HEK293 (cell line): ENCODE data around the gene SH3BGRL.

ENCODE experiments used
- CTCF ChIA-PET: fragments of 350-600 bp; formaldehyde crosslinking; extraction: SDS; loops from one replicate; lab custom pipeline; 2021; ENCODE audit warnings: antibody characterized with exemption; lab: Yijun Ruan, JAX
- POLR2A ChIA-PET: fragments of 300-600 bp; formaldehyde crosslinking; extraction: SDS; loops from one replicate; lab custom pipeline; 2020; ENCODE audit warnings: antibody characterized with exemption, inconsistent platforms; lab: Yijun Ruan, JAX
- H3K27ac ChIP-seq: fragments of 200-500 bp; sonication (Bioruptor generic); 2 replicates; pipeline ENCODE4 v1.5.1; 2014; ENCODE audit warnings: low read depth, low read length, control low read depth, inconsistent platforms; ENCODE audit errors: extremely low read depth
- H3K36me3 ChIP-seq, 2 experiments: fragments of 200-500 bp in 1 of 2; sonication (Bioruptor generic) in 1 of 2; 1 replicate in 1 of 2; 2 replicates in 1 of 2; pipeline ENCODE4 v1.5.1; 2014 to 2017; ENCODE audit warnings: inconsistent platforms in 2 of 2, low read length in 2 of 2; ENCODE audit not compliant: control insufficient read depth in 2 of 2, insufficient read depth in 1 of 2
- H3K4me1 ChIP-seq: fragments of 200-500 bp; sonication (Bioruptor generic); 2 replicates; pipeline ENCODE4 v1.5.1; 2014; ENCODE audit warnings: mild to moderate bottlenecking, low read length, inconsistent platforms; ENCODE audit not compliant: control insufficient read depth, insufficient read depth
- H3K4me3 ChIP-seq: 2 replicates; pipeline ENCODE4 v1.5.1; 2011; ENCODE audit warnings: low read depth, mild to moderate bottlenecking, control low read depth, low read length, moderate library complexity
- H3K9me3 ChIP-seq: fragments of 200-500 bp; sonication (Bioruptor generic); 2 replicates; pipeline ENCODE4 v1.5.1; 2014; ENCODE audit warnings: low read depth, low read length, inconsistent platforms; ENCODE audit not compliant: control insufficient read depth, insufficient read depth
- AEBP2 ChIP-seq: fragments of 450-650 bp; formaldehyde crosslinking; IDR thresholded peaks from 2 replicates; pipeline ENCODE4 v1.5.1; 2016; ENCODE audit warnings: missing biosample characterization, missing genetic modification characterization, borderline replicate concordance
- EGR2 ChIP-seq: fragments of 450-650 bp; formaldehyde crosslinking; IDR thresholded peaks from 2 replicates; pipeline ENCODE4 v1.5.1; 2016; ENCODE audit warnings: low read depth, missing biosample characterization, missing genetic modification characterization
- GLI4 ChIP-seq: fragments of 450-650 bp; formaldehyde crosslinking; IDR thresholded peaks from 2 replicates; pipeline ENCODE4 v1.5.1; 2016; ENCODE audit warnings: missing biosample characterization, missing genetic modification characterization
- REST ChIP-seq: fragments of 450-650 bp; formaldehyde crosslinking; IDR thresholded peaks from 2 replicates; pipeline ENCODE4 v1.5.1; 2016; ENCODE audit warnings: missing biosample characterization, missing genetic modification characterization
- SCRT2 ChIP-seq: fragments of 450-650 bp; formaldehyde crosslinking; IDR thresholded peaks from 2 replicates; pipeline ENCODE4 v1.5.1; 2016; ENCODE audit warnings: missing biosample characterization, missing genetic modification characterization
- SP3 ChIP-seq: fragments of 450-650 bp; formaldehyde crosslinking; IDR thresholded peaks from 2 replicates; pipeline ENCODE4 v1.5.1; 2016; ENCODE audit warnings: missing biosample characterization, missing genetic modification characterization
- TCF7L2 ChIP-seq: IDR thresholded peaks from 2 replicates; pipeline ENCODE4 v1.6.1; 2011; ENCODE audit warnings: low read depth, mild to moderate bottlenecking, inconsistent platforms, low read length, moderate library complexity, borderline replicate concordance
- ZIC2 ChIP-seq: fragments of 450-650 bp; formaldehyde crosslinking; IDR thresholded peaks from 2 replicates; pipeline ENCODE4 v1.5.1; 2016; ENCODE audit warnings: missing biosample characterization, missing genetic modification characterization
- ZNF112 ChIP-seq: fragments of 450-650 bp; formaldehyde crosslinking; IDR thresholded peaks from 2 replicates; pipeline ENCODE4 v1.5.0; 2017; ENCODE audit warnings: missing biosample characterization, missing genetic modification characterization
- ZNF169 ChIP-seq: fragments of 450-650 bp; formaldehyde crosslinking; IDR thresholded peaks from 2 replicates; pipeline ENCODE4 v1.5.1; 2016; ENCODE audit warnings: missing biosample characterization, missing genetic modification characterization
- ZNF202 ChIP-seq: fragments of 450-650 bp; formaldehyde crosslinking; IDR thresholded peaks from 2 replicates; pipeline ENCODE4 v1.5.1; 2016; ENCODE audit warnings: missing biosample characterization, missing genetic modification characterization, borderline replicate concordance
- ZNF324 ChIP-seq: fragments of 450-650 bp; formaldehyde crosslinking; IDR thresholded peaks from 2 replicates; pipeline ENCODE4 v1.5.1; 2016; ENCODE audit warnings: missing biosample characterization, missing genetic modification characterization
- ZNF391 ChIP-seq: fragments of 450-650 bp; formaldehyde crosslinking; IDR thresholded peaks from 2 replicates; pipeline ENCODE4 v1.5.1; 2016; ENCODE audit warnings: low read depth, missing biosample characterization, missing genetic modification characterization, borderline replicate concordance
- ZNF404 ChIP-seq: fragments of 450-650 bp; formaldehyde crosslinking; IDR thresholded peaks from 2 replicates; pipeline ENCODE4 v1.5.1; 2017; ENCODE audit warnings: missing biosample characterization, missing genetic modification characterization
- ZNF426 ChIP-seq: fragments of 450-650 bp; formaldehyde crosslinking; IDR thresholded peaks from 2 replicates; pipeline ENCODE4 v1.5.1; 2017; ENCODE audit warnings: missing biosample characterization, missing genetic modification characterization, mild to moderate bottlenecking, inconsistent platforms, moderate library complexity
- ZNF510 ChIP-seq: fragments of 450-650 bp; formaldehyde crosslinking; IDR thresholded peaks from 2 replicates; pipeline ENCODE4 v1.5.1; 2018; ENCODE audit warnings: mild to moderate bottlenecking, missing genetic modification characterization, missing biosample characterization; ENCODE audit not compliant: insufficient replicate concordance
- ZNF529 ChIP-seq: fragments of 450-650 bp; formaldehyde crosslinking; IDR thresholded peaks from 2 replicates; pipeline ENCODE4 v1.5.1; 2017; ENCODE audit warnings: missing genetic modification characterization, missing biosample characterization; ENCODE audit not compliant: insufficient replicate concordance
- ZNF548 ChIP-seq: fragments of 450-650 bp; formaldehyde crosslinking; IDR thresholded peaks from 2 replicates; pipeline ENCODE4 v1.5.1; 2016; ENCODE audit warnings: missing biosample characterization, missing genetic modification characterization
- ZNF785 ChIP-seq: fragments of 450-650 bp; formaldehyde crosslinking; IDR thresholded peaks from 2 replicates; pipeline ENCODE4 v1.5.1; 2016; ENCODE audit warnings: missing biosample characterization, missing genetic modification characterization
- ZNF792 ChIP-seq: fragments of 450-650 bp; formaldehyde crosslinking; IDR thresholded peaks from 2 replicates; pipeline ENCODE4 v1.5.1; 2016; ENCODE audit warnings: missing biosample characterization, missing genetic modification characterization
- TF ChIP-seq, protein P1 (sequence below): IDR thresholded peaks from 2 replicates; pipeline ENCODE4 v1.6.1; 2011; ENCODE audit warnings: mild to moderate bottlenecking, low read depth, low read length, borderline replicate concordance
- TF ChIP-seq, protein P2 (sequence below): fragments of 450-650 bp; formaldehyde crosslinking; IDR thresholded peaks from 2 replicates; pipeline ENCODE4 v1.5.1; 2016; ENCODE audit warnings: missing biosample characterization, missing genetic modification characterization, borderline replicate concordance
- TF ChIP-seq, protein P3 (sequence below): fragments of 450-650 bp; formaldehyde crosslinking; IDR thresholded peaks from 2 replicates; pipeline ENCODE4 v1.5.1; 2017; ENCODE audit warnings: missing biosample characterization, missing genetic modification characterization

Gene SH3BGRL

DNA sequence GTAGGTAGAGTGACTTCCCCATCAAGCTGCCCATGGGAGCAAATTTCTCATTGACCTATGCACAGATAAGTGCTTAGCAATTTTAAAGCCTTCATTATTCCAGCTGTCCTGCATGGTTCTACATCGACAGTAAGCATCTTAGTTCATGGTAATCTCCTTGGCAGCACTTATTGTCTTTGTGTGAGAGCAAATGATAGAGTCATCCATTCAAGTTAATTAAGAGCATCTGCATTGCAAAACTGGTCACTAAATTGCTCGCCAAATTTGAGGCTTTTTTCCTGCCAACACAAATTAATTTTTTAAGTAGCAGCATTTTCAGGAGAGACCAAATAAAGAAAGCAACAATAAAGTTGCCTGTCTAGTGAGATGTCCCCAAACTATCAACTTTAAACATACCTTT lies 76.7 kb downstream of the SH3BGRL start:
- TF ChIP-seq ZNF391 (tag by site-specific recombination), result no peak
- TF ChIP-seq ZNF404 (tag by site-specific recombination), result no peak
- TF ChIP-seq ZNF529, result no peak
- TF ChIP-seq ZNF785 (tag by site-specific recombination), result no peak
- no peak for TF ChIP-seq EGR2 (tag by site-specific recombination)
- no peak for TF ChIP-seq ZNF510 (tag by site-specific recombination)
- no peak for TF ChIP-seq SP3 (tag by site-specific recombination)
- TF ChIP-seq ZNF548 (tag by site-specific recombination), result no peak
- TF ChIP-seq ZNF792 (tag by site-specific recombination), result no peak
- TF ChIP-seq TCF7L2, result no peak
- POLR2A ChIA-PET, result no interaction called here

DNA sequence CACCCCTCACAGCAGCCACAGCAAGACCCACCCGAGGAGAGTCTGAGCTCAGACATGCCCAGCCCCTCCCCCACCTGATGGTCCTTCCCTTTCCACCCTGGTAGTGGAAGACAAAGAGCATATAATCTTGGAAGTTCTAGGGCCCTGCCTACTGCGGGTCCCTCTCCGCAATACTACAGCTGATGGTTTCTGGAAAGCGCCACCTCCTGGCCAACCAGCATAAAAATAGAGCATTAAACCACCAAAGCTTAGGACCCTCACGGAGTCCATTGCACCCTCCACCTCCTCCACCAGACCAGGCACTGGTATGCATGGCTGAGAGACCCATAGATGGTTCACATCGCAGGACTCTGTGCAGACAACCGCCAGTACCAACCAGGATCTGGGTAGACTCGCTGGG lies 78.2 kb downstream of the SH3BGRL start:
- H3K4me1 ChIP-seq, result no peaks in the 10 kb centered on the region
- CTCF ChIA-PET, result interaction anchor here (0.6 to 1.6 kb wide), 4 partner anchors 17 to 402 kb away, joined by 3 to 5 read pairs (median 5); no protein-coding TSS in a partner anchor

More for the DNA sequence above, 76.7 kb downstream of the SH3BGRL start:
- Histone ChIP-seq H3K27ac (no peak overlapping the region), H3K36me3 (no peaks in the 10 kb centered on the region), H3K4me1 (no peaks in the 10 kb centered on the region), H3K4me3 (no peak overlapping the region), H3K9me3 (no peaks in the 10 kb centered on the region)
- CTCF ChIA-PET, result interaction anchor here (0.7 kb wide), 1 partner anchor 107 kb away, joined by 5 read pairs; no protein-coding TSS in a partner anchor

More for the DNA sequence above, 78.2 kb downstream of the SH3BGRL start:
- Histone ChIP-seq H3K27ac (no peak overlapping the region), H3K36me3 (no peaks in the 10 kb centered on the region), H3K9me3 (no peaks in the 10 kb centered on the region; the same call in 1 of the 2 replicates)
- no peak for TF ChIP-seq ZIC2 (tag by site-specific recombination)
- no peak for TF ChIP-seq GLI4
- TF ChIP-seq ZNF792 (tag by site-specific recombination), result no peak
- no peak for TF ChIP-seq ZNF426 (tag by site-specific recombination)
- no peak for TF ChIP-seq AEBP2 (tag by site-specific recombination)
- TF ChIP-seq ZNF112 (tag by site-specific recombination), result no peak
- no peak for TF ChIP-seq ZNF169 (tag by site-specific recombination)
- TF ChIP-seq, protein P1, sequence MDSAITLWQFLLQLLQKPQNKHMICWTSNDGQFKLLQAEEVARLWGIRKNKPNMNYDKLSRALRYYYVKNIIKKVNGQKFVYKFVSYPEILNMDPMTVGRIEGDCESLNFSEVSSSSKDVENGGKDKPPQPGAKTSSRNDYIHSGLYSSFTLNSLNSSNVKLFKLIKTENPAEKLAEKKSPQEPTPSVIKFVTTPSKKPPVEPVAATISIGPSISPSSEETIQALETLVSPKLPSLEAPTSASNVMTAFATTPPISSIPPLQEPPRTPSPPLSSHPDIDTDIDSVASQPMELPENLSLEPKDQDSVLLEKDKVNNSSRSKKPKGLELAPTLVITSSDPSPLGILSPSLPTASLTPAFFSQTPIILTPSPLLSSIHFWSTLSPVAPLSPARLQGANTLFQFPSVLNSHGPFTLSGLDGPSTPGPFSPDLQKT, result no peak
- TF ChIP-seq SCRT2 (tag by site-specific recombination), result no peak
- TF ChIP-seq REST, result no peak
- no peak for TF ChIP-seq ZNF202 (tag by site-specific recombination)
- TF ChIP-seq, protein P2, sequence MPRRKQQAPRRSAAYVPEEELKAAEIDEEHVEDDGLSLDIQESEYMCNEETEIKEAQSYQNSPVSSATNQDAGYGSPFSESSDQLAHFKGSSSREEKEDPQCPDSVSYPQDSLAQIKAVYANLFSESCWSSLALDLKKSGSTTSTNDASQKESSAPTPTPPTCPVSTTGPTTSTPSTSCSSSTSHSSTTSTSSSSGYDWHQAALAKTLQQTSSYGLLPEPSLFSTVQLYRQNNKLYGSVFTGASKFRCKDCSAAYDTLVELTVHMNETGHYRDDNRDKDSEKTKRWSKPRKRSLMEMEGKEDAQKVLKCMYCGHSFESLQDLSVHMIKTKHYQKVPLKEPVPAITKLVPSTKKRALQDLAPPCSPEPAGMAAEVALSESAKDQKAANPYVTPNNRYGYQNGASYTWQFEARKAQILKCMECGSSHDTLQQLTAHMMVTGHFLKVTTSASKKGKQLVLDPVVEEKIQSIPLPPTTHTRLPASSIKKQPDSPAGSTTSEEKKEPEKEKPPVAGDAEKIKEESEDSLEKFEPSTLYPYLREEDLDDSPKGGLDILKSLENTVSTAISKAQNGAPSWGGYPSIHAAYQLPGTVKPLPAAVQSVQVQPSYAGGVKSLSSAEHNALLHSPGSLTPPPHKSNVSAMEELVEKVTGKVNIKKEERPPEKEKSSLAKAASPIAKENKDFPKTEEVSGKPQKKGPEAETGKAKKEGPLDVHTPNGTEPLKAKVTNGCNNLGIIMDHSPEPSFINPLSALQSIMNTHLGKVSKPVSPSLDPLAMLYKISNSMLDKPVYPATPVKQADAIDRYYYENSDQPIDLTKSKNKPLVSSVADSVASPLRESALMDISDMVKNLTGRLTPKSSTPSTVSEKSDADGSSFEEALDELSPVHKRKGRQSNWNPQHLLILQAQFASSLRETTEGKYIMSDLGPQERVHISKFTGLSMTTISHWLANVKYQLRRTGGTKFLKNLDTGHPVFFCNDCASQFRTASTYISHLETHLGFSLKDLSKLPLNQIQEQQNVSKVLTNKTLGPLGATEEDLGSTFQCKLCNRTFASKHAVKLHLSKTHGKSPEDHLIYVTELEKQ (tag by site-specific recombination), result no peak
- no peak for TF ChIP-seq ZNF324 (tag by site-specific recombination)
- TF ChIP-seq, protein P3, sequence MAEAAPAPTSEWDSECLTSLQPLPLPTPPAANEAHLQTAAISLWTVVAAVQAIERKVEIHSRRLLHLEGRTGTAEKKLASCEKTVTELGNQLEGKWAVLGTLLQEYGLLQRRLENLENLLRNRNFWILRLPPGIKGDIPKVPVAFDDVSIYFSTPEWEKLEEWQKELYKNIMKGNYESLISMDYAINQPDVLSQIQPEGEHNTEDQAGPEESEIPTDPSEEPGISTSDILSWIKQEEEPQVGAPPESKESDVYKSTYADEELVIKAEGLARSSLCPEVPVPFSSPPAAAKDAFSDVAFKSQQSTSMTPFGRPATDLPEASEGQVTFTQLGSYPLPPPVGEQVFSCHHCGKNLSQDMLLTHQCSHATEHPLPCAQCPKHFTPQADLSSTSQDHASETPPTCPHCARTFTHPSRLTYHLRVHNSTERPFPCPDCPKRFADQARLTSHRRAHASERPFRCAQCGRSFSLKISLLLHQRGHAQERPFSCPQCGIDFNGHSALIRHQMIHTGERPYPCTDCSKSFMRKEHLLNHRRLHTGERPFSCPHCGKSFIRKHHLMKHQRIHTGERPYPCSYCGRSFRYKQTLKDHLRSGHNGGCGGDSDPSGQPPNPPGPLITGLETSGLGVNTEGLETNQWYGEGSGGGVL (tag by site-specific recombination), result no peak
- TF ChIP-seq, all 188 proteins: peak for 0
- no peak overlapping the region for H3K4me3 ChIP-seq
- POLR2A ChIA-PET, result no interaction called here
